DOHH2 (cell line): ENCODE results near the gene TFRC.
"Not testable (repeated sequence)": the region's sequence is repeated elsewhere in the genome, so short reads cannot be mapped to it uniquely, and the experiment has no call there.

Experiments
- H3F3A ChIP-seq: fragments of 200-600 bp; sonication (generic), shearing (Covaris generic); 2 replicates; pipeline ENCODE4 v1.6.0; 2016; ENCODE audit warnings: antibody characterized with exemption, mild to moderate bottlenecking; ENCODE audit not compliant: control insufficient read depth, insufficient read depth
- H3K27ac ChIP-seq: fragments of 200-600 bp; sonication (generic); 2 replicates; pipeline ENCODE4 v1.5.1; 2014; ENCODE audit warnings: low read depth, mild to moderate bottlenecking, low read length, moderate library complexity
- H3K27me3 ChIP-seq: fragments of 200-600 bp; sonication (generic); 2 replicates; pipeline ENCODE4 v1.6.1; 2014; ENCODE audit warnings: mild to moderate bottlenecking, low read length, mixed read lengths; ENCODE audit not compliant: control insufficient read depth
- H3K36me3 ChIP-seq: fragments of 200-600 bp; sonication (generic); 2 replicates; pipeline ENCODE4 v1.6.1; 2014; ENCODE audit warnings: mild to moderate bottlenecking, low read length, moderate library complexity, mixed read lengths; ENCODE audit not compliant: control insufficient read depth
- H3K4me1 ChIP-seq: fragments of 200-600 bp; sonication (generic); 2 replicates; pipeline ENCODE4 v1.6.1; 2014; ENCODE audit warnings: mild to moderate bottlenecking, low read length, mixed read lengths; ENCODE audit not compliant: control insufficient read depth
- H3K4me2 ChIP-seq: fragments of 200-600 bp; sonication (generic); 2 replicates; pipeline ENCODE4 v1.6.0; 2014; ENCODE audit warnings: mild to moderate bottlenecking, low read length, moderate library complexity
- H3K4me3 ChIP-seq: fragments of 200-600 bp; sonication (generic); 2 replicates; pipeline ENCODE4 v1.5.1; 2014; ENCODE audit warnings: mild to moderate bottlenecking, low read length, mixed read lengths
- H3K79me2 ChIP-seq: fragments of 200-600 bp; sonication (generic); 2 replicates; pipeline ENCODE4 v1.6.1; 2014; ENCODE audit warnings: mild to moderate bottlenecking, low read length, mixed read lengths; ENCODE audit not compliant: control insufficient read depth
- H3K9me2 ChIP-seq: fragments of 200-600 bp; sonication (generic); replicated peaks from 2 replicates; pipeline ENCODE4 v1.6.1; 2014; ENCODE audit warnings: mild to moderate bottlenecking, low read length, mixed read lengths; ENCODE audit not compliant: control insufficient read depth
- H3K9me3 ChIP-seq: fragments of 200-600 bp; sonication (generic); 2 replicates; pipeline ENCODE4 v1.6.1; 2014; ENCODE audit warnings: antibody characterized with exemption, low read length, mixed read lengths; ENCODE audit not compliant: control insufficient read depth, insufficient read depth
- H4K20me1 ChIP-seq: fragments of 200-600 bp; sonication (generic); 2 replicates; pipeline ENCODE4 v1.6.0; 2014; ENCODE audit warnings: low read depth, mild to moderate bottlenecking, antibody characterized with exemption, low read length, moderate library complexity; ENCODE audit not compliant: control insufficient read depth, insufficient read depth
- EZH2phosphoT487 ChIP-seq: fragments of 200-600 bp; sonication (generic); IDR thresholded peaks from 2 replicates; pipeline ENCODE4 v1.6.1; 2017; ENCODE audit warnings: borderline replicate concordance, mild to moderate bottlenecking, antibody characterized with exemption, low read length, moderate library complexity, mixed read lengths
- TF ChIP-seq, protein P1 (sequence below): fragments of 200-600 bp; sonication (generic); IDR thresholded peaks from one replicate; pipeline ENCODE4 v1.5.1; 2014; ENCODE audit warnings: antibody characterized with exemption, mild to moderate bottlenecking, low read depth, low read length; ENCODE audit not compliant: poor library complexity, severe bottlenecking

Gene TFRC

DNA sequence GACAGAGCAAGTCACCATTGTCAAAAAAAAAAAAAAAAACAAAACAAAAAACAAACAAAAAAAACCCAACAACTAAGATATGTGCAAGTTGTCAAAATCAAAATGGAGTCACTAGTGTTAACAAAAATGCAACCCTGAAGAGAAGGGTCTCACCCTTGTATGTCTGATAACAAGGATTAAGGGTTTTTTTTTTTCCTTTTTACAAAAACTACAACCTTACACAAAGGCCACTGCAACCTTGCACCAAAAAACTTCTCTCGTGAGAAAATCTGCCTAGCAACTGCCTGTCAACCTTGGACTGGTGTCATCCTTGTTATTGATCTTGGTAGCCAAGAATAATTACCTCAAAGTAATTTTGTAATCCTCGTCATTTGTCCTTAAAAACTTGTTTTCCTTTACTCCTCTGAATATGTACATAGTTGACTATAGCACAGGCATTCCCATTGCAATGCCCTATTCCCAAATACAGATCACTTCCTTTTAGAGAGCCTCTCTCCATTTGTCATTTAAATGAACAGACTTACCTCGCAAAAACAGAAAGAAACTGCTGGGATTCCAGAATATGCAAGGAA, 24.0 kb downstream of the TFRC start:
- H4K20me1 ChIP-seq: no peaks in the 10 kb centered on the region
- no peaks in the 10 kb centered on the region for H3K9me3 ChIP-seq
- H3K4me1 ChIP-seq: no peaks in the 10 kb centered on the region
- no peaks in the 10 kb centered on the region for H3K79me2 ChIP-seq
- TF ChIP-seq EZH2phosphoT487: no peak
- TF ChIP-seq, protein P1, sequence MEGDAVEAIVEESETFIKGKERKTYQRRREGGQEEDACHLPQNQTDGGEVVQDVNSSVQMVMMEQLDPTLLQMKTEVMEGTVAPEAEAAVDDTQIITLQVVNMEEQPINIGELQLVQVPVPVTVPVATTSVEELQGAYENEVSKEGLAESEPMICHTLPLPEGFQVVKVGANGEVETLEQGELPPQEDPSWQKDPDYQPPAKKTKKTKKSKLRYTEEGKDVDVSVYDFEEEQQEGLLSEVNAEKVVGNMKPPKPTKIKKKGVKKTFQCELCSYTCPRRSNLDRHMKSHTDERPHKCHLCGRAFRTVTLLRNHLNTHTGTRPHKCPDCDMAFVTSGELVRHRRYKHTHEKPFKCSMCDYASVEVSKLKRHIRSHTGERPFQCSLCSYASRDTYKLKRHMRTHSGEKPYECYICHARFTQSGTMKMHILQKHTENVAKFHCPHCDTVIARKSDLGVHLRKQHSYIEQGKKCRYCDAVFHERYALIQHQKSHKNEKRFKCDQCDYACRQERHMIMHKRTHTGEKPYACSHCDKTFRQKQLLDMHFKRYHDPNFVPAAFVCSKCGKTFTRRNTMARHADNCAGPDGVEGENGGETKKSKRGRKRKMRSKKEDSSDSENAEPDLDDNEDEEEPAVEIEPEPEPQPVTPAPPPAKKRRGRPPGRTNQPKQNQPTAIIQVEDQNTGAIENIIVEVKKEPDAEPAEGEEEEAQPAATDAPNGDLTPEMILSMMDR: no peak
- no peak overlapping the region for H3K27ac ChIP-seq
- H3F3A ChIP-seq: 0 out of 2 replicates have a peak, but pooled peaks cover 3% of the 10 kb centered on the region
- H3K4me3 ChIP-seq: no peak overlapping the region
- H3K36me3 ChIP-seq: peaks cover 95% of the 10 kb centered on the region
- no peak overlapping the region for H3K4me2 ChIP-seq
- no peaks in the 10 kb centered on the region for H3K9me2 ChIP-seq
- H3K27me3 ChIP-seq: no peaks in the 10 kb centered on the region

DNA sequence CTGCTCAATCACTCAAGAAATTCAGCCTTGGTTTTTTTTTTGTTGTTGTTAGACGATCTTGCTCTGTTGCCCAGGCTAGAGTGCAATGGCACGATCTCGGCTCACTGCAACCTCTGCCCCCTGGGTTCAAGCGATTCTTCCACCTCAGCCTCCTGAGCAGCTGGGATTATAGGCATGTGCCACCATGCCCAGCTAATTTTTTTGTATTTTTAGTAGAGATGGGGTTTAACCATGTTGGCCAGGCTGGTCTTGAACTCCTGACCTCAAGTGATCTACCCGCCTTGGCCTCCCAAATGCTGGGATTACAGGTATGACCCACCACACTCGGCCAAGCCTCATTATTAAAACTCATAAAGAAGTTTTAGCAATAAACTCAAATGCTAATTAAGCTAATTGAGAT, 25.5 kb downstream of the TFRC start:
- not testable (repeated sequence) for H3K27me3 ChIP-seq, H3K9me2 ChIP-seq, H3K4me1 ChIP-seq, H4K20me1 ChIP-seq, H3K27ac ChIP-seq, H3K79me2 ChIP-seq, H3K4me3 ChIP-seq, H3K9me3 ChIP-seq, H3F3A ChIP-seq, H3K4me2 ChIP-seq
- peaks cover 94% of the 10 kb centered on the region for H3K36me3 ChIP-seq

DNA sequence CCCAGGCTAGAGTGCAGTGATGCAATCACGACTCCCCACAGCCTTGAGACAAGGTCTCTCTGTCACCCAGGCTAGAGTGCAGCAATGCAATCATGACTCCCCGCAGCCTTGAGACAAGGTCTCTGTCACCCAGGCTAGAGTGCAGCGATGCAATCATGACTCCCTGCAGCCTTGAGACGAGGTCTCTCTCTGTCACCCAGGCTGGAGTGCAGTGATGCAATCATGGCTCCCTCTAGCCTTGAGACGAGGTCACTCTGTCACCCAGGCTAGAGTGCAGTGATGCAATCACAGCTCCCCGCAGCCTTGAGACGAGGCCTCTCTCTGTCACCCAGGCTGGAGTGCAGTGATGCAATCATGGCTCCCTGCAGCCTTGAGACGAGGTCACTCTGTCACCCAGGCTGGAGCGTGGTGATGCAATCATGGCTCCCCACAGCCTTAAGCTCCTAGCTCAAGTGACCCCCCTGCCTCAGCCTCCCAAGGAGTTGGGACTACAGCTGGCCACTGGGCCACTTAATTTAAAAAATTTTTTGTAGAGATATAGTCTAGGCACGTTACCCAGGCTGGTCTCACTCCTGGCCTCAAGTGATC, 26.1 kb downstream of the TFRC start:
- Histone ChIP-seq H3K36me3 (peaks cover 94% of the 10 kb centered on the region), H3F3A (peaks cover 12% of the 10 kb centered on the region), H3K4me2 (no peak overlapping the region), H3K4me3 (no peak overlapping the region), H3K27me3 (no peaks in the 10 kb centered on the region), H4K20me1 (no peaks in the 10 kb centered on the region), H3K9me2 (no peaks in the 10 kb centered on the region), H3K9me3 (no peaks in the 10 kb centered on the region), H3K79me2 (no peaks in the 10 kb centered on the region), H3K27ac (no peak overlapping the region), H3K4me1 (no peaks in the 10 kb centered on the region)
- TF ChIP-seq, protein P1: no peak
- TF ChIP-seq EZH2phosphoT487: no peak

DNA sequence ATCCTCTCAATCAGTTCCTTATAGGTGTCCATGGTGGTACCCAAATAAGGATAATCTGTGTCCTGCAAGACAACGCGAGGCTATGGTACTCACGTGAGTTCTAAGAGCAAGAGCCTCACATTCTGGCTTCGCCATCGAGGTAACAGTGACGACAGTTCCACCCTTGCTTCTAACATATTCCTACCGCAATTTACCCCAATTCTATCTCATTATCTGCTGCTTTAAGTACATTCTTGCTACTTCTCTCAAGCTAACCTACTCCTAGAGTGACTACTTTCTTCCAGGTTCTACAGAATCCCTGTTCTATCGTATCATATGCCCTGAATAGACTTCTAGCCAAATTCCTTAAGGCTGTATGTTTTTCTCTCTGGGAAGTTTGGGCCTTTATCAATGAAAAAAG, 26.6 kb downstream of the TFRC start:
- Histone ChIP-seq H3K4me2 (no peak overlapping the region), H3K9me3 (no peaks in the 10 kb centered on the region), H3K27me3 (no peaks in the 10 kb centered on the region), H3K36me3 (peaks cover 96% of the 10 kb centered on the region), H3K4me1 (no peaks in the 10 kb centered on the region), H4K20me1 (no peaks in the 10 kb centered on the region), H3K27ac (no peak overlapping the region), H3K4me3 (no peak overlapping the region), H3F3A (peaks cover 18% of the 10 kb centered on the region), H3K9me2 (no peaks in the 10 kb centered on the region), H3K79me2 (no peaks in the 10 kb centered on the region)
- TF ChIP-seq, protein P1: no peak
